Measurements from ENCODE around the gene ACOT11. TPM values are rescaled to one million over a fixed set of nuclear protein-coding genes. Genes with fewer than 3 reads are reported as not detected.

The ACOT11 gene
- total RNA-seq, 1 donor from 2014 or later: 1.4 TPM

DNA sequence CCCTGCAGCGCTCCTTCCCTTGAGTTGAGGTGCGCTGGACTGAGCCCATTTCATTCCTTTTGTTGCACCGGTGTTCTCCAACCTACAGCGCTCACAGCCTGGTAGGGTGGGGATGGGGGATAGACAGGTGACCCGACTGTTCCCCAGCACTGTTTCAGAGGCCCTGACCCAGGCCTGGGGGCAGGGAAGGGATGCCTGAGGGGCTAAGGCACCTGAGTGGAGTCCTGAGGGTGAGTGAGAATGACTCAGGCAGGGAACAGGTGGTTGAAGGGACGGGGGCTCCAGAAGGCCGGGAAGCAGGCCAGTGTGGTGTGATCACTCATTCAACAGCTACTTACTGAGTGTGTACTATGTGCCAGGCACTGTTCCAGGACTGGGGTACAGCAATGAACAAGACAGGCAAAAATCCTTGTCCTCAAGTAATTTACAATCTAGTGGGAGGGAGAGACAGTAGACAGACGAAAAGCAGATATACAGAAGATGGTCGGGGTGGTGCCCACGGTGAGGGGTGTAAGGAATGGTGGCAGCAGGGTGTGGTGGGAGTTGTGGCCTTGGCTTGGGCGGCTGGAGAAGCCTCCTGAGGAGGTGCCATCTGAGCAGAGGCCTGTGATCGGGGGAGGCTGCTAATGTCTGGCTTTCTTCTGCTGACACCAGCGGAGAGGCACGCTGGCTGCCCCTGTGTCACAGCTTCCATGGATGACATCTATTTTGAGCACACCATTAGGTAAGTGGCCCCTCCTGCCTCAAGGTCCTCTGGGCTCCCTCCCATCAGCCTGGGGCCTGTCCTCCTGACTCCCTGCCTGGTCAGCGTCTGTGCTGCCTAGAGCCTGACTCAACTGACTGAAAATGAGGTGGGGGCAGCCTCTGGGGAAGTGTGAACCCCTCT, 37.4 kb downstream of the ACOT11 start:
- no peak for DNase-seq (ENCODE audit: low read depth)

DNA sequence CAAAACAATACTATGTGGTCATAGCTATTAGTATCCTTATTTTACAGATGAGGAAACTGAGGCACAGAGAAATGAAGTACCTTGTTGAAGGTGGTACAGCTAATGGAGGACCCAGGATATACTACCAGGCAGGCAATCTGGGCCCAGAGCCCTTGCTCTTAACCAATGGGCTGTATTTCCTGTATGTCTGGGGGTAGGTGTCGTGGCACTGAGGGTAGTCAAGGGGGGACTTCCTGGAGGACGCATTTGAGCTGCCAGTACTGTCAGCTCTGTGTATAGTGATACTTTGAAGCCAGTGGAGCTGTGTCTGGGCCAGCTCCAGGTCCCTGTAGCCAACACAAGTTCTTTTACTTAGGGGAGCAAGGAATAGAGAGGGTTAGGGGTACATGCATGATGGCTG, 40.3 kb downstream of the ACOT11 start:
- DNase-seq (ENCODE audit: low read depth): no peak

DNA sequence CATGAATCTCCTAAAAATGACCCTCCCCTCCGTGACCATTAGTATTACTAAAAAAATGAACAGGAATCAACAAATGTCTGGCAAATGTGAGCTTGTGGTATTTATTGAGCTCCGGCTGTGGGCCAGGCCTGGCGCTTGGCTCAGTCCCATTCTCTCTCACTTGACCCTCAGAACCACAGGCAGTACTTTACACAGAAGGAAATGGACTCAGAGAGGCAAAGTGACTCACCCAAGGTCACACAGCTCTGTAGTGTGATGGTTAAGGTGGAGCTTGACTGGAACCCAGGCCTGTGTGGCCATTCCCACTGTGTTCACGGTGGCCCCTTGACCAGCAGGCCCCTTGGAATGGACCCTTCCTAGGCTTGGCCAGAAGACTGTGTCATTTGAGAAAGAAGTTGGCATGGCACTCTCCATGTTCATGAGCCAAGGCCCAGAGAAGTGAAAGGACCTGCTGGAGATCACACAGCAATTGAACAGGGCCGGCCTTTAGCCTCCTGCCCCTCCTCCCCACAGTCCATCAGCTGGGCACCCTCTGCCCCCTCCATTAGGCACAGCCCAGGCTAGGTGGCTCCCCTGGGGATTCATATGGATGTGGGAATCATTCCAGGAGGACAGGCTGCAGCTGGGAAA, 43.2 kb downstream of the ACOT11 start:
- no peak for DNase-seq (ENCODE audit: low read depth)

DNA sequence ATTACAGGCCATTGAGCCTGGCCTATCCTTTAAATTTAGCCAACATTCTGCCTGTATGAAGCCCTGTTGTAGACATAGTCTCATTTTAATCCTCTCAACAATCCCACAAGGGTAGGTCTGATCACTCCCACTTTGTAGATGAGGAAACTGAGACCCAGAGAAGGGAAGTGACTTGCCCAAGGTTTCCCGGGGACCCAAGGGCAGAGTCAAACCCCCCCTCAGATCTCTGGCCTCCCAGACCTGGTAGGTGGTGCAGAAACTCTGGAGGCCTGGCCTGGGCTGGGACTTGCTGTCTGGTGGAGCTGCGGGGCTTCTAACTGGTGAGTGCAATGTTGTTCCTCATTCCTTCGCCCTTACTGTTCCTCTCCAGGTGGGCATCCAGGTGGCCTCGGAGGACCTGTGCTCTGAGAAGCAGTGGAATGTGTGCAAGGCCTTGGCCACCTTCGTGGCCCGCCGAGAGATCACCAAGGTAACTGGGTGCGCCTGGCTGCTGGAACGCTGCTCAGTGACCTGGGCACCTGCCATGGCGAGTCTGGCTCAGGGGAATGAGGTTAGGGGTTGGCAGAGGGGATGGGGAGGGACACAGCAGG, 45.6 kb downstream of the ACOT11 start:
- no peak for DNase-seq (ENCODE audit: low read depth)

DNA sequence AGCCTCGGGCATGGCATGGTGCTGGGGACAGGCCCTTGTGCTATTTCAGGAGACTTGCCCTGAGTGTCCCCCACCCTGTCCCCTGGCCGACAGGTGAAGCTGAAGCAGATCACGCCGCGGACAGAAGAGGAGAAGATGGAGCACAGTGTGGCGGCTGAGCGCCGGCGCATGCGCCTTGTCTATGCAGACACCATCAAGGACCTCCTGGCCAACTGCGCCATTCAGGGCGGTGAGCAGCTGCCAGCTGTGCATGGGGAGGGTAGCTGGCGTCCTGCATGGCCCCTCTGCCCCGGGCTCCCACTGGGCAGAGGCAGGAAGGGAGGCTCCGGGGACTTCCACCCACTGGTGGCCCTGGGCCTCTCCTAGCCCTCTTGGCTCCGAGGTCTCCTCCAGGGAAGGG, 46.4 kb downstream of the ACOT11 start:
- no peak for DNase-seq (ENCODE audit: low read depth)

DNA sequence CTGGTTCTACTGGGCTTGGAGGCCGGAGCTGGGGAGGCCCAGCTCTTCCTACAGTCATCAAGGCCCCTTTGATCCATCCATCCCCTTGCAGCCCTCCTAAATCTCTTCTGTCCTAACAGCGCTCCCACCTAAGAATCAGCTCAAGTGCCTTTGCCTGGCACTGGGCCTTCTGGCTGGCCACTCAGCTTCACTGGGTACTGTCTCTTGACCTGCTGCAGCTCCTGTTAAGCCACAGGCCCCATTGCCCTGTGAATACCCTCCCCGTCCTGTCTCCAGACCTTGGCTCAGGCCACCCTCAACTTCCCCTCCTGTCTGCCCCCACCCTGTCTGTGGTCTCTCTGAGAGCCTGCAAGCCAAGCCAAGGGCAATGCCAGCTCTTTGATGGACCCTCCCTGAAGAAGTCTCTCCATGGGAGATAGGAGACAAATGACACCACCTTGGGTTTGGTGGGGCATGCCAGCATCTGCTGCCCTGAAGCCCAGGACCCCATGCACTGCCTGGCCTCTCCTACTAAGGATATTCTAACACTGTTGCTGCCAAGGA, 48.0 kb downstream of the ACOT11 start:
- no peak for DNase-seq (ENCODE audit: low read depth)

DNA sequence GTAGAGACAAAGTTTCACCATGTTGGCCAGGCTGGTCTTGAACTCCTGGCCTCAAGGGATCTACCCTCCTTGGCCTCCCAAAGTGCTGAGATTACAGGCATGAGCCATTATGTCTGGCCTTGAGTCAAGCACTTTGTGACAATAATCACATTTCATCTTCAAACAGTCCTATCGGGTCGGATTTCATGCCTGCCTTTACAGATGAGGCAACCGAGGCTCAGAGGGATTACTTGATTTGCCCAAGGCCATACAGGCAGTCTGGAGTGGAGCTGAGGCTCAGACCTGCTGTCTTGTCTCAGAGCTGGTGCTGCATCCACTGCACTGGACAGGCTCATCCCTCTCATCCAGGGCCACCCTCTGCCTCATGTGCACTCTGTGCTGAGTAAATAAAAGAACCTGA, 48.7 kb downstream of the ACOT11 start:
- DNase-seq (ENCODE audit: low read depth): no peak

DNA sequence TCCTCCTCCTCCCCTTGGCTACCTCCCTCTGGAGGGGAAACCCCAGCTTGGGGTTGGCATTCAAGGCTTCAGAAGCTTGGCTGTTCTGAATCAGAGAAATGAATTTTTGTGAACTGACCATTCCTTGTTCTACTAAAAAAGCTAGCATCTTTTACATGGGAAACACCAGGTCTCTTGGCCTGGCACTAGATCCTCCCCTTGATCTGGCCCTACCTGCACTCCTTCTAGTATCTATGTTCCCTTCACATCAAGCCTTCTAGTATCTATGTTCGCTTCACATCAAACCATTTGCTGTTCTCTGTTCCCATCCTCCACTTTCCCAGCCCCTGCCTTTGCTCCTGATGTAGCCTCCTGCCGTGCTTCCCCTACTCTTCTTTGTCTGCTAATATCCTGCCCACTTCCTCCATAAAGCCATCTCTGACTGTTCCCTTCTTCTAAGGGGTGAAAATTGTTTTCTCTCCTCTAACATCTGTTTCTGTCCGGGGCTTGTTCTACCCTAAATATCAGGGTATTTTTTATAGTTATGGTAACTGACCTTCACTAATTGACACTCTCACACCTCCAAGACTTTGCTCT, 49.5 kb downstream of the ACOT11 start:
- no peak for DNase-seq (ENCODE audit: low read depth)

DNA sequence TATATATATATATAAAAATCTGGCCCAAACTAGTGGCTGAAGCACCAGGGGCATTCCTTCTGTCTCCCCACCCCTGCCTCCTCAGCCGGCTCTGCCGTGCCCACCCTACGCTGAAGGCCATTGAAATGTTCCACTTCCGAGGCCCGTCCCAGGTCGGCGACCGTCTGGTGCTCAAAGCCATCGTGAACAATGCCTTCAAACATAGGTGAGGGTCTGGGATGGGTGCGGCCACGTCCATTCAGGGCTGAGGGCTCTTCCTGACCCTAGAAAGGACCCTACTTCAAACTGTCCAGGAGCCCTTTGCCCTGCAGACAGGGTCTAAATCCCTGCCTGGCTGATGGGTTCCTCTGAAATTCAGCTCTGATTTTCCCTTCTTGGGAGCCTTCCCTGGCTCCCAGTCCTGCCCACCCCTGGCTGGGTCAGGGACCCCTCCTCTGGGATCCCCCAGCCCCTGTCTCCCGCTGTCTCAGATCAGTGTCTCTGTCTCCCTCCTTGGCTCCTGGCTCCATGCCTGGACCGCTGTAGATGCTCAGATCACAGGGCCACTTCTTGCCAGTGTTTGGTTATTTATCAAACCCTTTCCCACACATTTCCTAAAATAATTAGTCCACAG, 51.3 kb downstream of the ACOT11 start:
- DNase-seq (ENCODE audit: low read depth): no peak

DNA sequence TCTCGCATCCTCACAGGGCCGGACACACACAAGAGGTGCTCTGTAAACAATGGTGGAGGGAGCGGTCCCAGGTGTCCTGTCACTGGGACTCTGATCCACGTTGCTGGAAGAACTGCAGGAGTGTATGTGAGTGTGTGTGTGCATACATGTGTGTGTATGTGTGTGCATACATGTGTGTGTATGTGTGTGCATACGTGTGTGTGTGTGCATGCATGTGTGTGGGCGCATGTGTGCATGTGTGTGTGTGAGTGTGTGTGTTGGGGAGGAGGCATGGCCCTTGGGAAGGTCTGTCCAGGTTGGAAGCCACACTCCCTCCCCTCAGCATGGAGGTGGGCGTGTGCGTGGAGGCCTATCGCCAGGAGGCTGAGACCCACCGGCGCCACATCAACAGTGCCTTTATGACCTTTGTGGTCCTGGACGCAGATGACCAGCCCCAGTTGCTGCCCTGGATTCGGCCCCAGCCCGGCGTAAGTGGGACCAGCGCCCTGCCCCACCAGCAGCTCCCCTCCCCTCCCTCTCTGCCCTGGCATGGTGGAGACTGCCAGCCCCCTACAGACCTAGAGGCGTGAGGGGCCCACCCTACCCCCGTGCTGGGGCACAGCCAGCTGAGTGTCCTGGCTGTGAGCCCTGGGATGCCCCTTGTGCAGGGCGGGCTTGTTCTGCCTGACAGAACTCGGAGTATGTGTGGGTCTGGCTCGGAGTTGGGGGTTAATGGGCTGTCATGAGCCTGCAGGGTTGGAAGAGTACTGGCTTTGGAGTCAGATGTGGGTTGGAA, 53.1 kb downstream of the ACOT11 start:
- peak; percentile 64 for DNase-seq (ENCODE audit: low read depth)

DNA sequence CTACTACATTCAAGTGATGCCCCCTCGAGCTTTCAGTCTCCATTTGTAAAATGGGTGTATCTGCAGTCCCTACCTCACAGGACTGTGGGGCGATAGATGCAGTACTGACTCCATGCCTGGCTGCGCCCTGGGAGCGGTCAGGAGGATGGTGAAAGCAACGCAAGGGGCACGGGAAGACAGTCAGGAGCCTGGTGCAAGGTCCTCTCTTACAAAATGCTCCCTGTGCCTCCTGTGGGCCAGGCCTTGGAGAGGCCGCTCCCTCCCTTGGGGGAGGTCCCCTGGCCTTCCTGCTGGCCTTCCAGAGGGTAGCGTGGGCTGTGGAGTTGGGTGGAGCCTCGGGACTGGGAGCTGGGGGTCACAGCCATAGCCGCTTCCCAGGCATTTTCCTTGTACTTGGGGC, 53.7 kb downstream of the ACOT11 start:
- DNase-seq (ENCODE audit: low read depth): peak; percentile 56

DNA sequence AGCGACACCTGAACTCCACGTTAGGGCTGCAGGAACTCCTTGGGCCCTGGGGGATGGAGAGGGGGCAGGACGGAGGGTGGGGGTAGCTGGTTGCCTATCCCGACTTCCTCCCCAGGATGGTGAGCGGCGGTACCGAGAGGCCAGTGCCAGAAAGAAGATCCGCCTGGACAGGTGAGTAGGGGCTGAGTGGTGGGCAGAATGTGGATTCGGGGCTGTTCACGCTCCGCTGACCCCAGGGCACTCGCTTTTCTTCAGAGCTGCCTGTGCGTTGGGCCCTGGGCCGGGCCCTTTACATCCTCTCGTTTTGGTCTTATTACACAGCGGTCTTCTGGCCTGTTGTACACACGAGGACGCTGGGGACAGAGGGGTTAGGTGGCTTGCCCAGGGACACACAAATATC, 54.5 kb downstream of the ACOT11 start:
- DNase-seq (ENCODE audit: low read depth): no peak

DNA sequence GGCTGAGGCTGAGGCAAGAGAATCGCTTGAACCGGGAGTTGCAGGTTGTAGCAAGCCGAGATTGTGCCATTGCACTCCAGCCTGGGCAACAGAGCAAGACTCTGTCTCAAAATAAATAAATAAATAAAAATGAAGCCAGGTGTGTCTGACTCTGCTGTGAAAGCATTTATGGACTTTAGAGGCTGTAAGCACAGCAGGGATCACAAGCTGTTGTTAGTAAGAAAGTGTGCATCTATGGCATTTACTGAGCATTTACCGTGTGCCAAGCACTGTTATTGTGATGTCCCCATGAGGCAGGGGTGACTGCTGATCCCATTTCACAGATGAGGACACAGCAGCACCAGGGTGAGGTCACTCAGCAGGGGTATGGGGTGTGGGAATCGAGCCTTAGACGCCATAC, 55.2 kb downstream of the ACOT11 start:
- DNase-seq (ENCODE audit: low read depth): no peak

DNA sequence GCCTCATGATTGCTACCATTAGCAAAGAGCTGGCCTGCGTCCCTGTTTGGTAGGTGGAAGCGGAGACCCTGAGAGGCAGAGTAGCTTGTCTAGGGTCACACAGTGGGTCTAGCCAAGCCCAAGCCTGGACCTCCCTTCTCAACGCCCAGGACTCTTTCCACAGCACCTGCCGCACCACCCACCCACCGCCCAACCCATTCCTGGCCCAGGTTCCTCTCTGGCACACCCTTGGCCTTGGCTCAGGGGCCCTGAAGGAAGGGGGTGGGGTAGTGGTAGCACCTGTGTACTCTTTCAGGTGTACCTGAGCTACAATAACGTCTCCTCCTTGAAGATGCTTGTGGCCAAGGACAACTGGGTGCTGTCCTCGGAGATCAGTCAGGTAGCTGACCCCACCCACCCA, 56.0 kb downstream of the ACOT11 start:
- DNase-seq (ENCODE audit: low read depth): no peak

DNA sequence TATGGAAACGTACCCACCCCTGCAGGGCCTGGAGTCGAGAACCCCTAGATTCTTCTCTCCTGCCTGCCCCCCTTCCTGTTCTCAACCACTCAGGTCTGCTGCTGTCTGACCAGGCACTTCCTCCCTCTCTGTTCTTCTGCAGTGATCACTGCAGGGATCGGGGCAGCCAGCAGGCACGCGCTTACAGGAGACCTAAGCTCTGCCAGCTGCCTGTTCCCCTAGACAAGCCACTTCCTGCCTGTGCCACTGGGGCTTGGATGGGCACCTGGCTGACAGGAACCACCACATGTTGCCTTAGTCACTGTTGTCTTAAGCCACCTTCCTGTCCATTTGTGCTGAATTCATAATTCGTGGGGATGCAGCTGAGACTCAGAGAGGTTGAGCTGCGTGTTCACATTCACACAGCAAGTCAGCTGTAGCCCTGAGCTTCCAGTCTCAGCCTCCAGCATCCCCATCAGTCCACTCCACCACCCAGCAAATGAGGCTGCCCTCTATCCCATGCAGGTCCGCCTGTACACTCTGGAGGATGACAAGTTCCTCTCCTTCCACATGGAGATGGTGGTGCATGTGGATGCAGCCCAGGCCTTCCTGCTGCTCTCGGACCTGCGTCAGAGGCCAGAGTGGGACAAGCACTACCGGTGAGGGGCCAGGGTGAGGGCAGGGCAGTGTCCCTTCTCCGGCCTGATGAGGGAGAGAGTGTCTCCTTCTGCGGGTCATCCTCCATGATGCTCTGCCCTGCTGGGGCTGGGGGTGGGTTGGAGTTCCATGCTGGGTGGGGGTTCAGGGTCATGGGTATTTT, 56.7 kb downstream of the ACOT11 start:
- no peak for DNase-seq (ENCODE audit: low read depth)

DNA sequence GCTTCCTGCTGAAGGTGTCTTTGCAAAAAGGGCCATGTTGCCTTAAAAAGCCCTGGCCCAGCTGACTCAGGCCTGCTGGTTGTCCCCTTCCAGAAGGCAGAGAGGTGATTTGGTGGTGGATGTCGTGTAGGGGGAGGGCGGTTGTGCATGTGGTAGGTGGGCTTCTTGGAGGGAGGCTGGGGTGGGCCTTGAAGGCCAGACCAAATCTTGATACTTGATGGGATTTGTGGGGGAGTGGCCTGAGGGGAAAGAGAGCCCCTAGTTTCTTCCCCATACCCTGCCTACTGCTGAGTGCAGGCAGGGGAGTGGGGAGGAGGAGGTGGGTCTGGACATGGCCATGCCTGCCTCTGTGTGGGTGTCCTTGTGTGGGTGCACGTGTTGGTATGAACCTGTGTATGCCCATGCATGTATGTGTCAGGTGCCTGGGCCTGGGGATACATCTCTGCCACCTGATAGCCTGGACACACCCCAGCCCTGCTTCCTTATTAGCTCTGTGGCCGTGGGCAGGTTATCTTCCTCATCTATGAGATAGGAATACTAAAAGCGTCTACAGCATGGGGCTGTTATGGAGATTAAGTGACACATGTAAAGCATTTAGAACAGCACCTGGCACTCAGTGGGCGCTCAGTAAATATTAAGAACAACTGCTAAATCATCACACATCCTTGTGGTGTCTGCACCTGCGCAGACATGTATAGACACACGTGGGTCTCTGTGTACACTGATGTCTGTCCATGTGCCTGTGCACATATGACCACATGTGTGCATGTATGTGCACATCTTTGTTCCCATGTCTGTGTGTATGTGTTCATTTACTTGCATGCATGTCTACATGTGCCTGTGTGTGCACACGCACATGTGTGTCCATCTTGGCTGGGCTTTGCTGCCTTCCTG, 58.3 kb downstream of the ACOT11 start:
- no peak for DNase-seq (ENCODE audit: low read depth)

DNA sequence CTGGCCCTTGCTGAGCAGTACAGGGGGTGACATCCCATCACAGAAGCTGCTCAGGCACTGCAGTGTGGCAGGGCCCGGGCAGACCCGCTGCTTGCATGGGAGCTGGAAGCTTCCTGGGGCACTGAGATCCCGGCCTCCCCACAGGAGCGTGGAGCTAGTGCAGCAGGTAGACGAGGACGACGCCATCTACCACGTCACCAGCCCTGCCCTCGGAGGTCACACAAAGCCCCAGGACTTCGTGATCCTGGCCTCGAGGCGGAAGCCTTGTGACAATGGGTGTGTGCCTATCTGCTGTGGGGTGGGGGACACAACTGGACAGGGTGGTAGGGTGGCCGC, 58.9 kb downstream of the ACOT11 start:
- no peak for DNase-seq (ENCODE audit: low read depth)

DNA sequence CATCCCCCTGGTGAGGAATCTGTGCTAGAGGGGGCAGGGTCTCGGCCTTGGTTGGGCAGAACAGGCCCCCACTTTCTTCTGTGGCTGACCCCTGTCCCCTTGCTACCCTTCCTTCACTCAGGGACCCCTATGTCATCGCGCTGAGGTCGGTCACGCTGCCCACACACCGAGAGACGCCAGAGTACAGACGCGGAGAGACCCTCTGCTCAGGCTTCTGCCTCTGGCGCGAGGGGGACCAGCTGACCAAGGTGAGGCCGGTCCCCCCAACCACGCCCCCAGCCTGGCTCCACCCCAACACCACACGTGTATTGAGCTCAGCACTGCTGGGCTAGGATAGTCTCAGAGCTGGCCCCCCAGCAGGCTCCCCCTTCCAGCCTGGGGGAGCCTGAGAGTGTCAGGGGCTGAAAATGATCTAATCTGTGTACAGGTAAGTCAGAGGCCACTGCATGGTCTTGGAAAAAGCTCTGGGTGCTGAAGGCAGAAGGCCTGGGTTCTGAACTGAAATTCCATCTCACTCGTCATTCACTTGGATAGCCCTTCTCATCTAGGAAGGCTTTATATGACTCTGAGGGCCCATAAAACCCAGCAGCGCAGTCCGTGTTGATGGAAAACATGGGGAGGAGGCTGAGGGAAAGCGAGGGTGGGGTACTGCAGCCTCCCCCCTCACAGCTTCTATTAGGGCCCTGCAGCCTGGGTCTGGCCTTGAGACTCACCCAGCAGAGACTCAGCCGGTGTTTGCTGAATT, 60.0 kb downstream of the ACOT11 start:
- DNase-seq (ENCODE audit: low read depth): no peak
